HG03432 (cell line): ENCODE measurements around the gene CCDC97.
"Not testable (repeated sequence)": the region's sequence is repeated elsewhere in the genome, so short reads cannot be mapped to it uniquely, and the experiment has no call there.

ENCODE experiments used
- ATAC-seq: cut with Tn5 transposase; IDR thresholded peaks from one replicate; pipeline ENCODE4 v1.9.1; 2021; ENCODE audit warnings: mild to moderate bottlenecking, moderate library complexity; ENCODE audit not compliant: unreplicated experiment

CCDC97 gene

GRCh38 chr19:41357746-41358145, 47.8 kb downstream of the CCDC97 start:
- no peak for ATAC-seq

- ATAC-seq: no peak
These were observed 49.8 kb downstream of the CCDC97 start for GRCh38 chr19:41359741-41360140.

- ATAC-seq: no peak
These were observed 52.3 kb downstream of the CCDC97 start for GRCh38 chr19:41362143-41362847.

GRCh38 chr19:41363371-41363752, 53.4 kb downstream of the CCDC97 start:
- ATAC-seq: no peak

- ATAC-seq: peak; percentile 83
These were observed 54.0 kb downstream of the CCDC97 start, which contains the start of gene B9D2 for GRCh38 chr19:41363753-41364523. Gene B9D2 (minus strand): TSS chr19:41364149. CDS start chr19:41363519, 630 bp downstream.

GRCh38 chr19:41364524-41365391, 54.8 kb downstream of the CCDC97 start:
- no peak for ATAC-seq

GRCh38 chr19:41366089-41366488, 56.1 kb downstream of the CCDC97 start:
- ATAC-seq: no peak

- no peak for ATAC-seq
These were observed 57.9 kb downstream of the CCDC97 start for GRCh38 chr19:41367848-41368301.

GRCh38 chr19:41369769-41370168, 59.8 kb downstream of the CCDC97 start:
- ATAC-seq: no peak

GRCh38 chr19:41371119-41371518, 61.1 kb downstream of the CCDC97 start:
- not testable (repeated sequence) for ATAC-seq

GRCh38 chr19:41371541-41371940, 61.6 kb downstream of the CCDC97 start:
- ATAC-seq: no peak

GRCh38 chr19:41372501-41372900, 62.5 kb downstream of the CCDC97 start:
- ATAC-seq: no peak

GRCh38 chr19:41373993-41374392, 64.0 kb downstream of the CCDC97 start:
- no peak for ATAC-seq
